CD14-positive monocyte (primary cell): Measurements from ENCODE around the gene AFF2. TPM values are rescaled to one million over a fixed set of nuclear protein-coding genes. Genes with fewer than 3 reads are reported as not detected.

Source experiments
- DNase-seq, 3 donors: peaks; one replicate each; pipeline ENCODE4 v3.0.0-alpha.2; 2011 to 2022
- H2AFZ ChIP-seq: 2 replicates; pipeline ENCODE4 v1.6.0; 2012; ENCODE audit warnings: mild to moderate bottlenecking, low read depth, low read length, inconsistent platforms; ENCODE audit not compliant: insufficient read depth, poor library complexity, severe bottlenecking
- H3K27ac ChIP-seq, 2 donors: 1 replicate in 1 of 2; 2 replicates in 1 of 2; pipeline ENCODE4 v1.5.1; 2012 to 2013; ENCODE audit warnings: low read length in 2 of 2, control low read depth in 1 of 2, inconsistent platforms in 1 of 2, low read depth in 1 of 2, mild to moderate bottlenecking in 1 of 2
- H3K27me3 ChIP-seq, 2 donors: one replicate each; pipeline versions ENCODE4 v1.6.0 to v1.6.1; 2011 to 2013; ENCODE audit warnings: low read length in 2 of 2; ENCODE audit not compliant: control insufficient read depth in 2 of 2, insufficient read depth in 2 of 2
- H3K36me3 ChIP-seq, 2 donors: replicated peaks in 1 of 2; 1 replicate in 1 of 2; 2 replicates in 1 of 2; pipeline versions ENCODE4 v1.5.1 to v1.6.1; 2012 to 2013; ENCODE audit warnings: low read length in 2 of 2, control low read depth in 1 of 2, inconsistent platforms in 1 of 2, mild to moderate bottlenecking in 1 of 2; ENCODE audit not compliant: insufficient read depth in 2 of 2, control insufficient read depth in 1 of 2
- H3K4me1 ChIP-seq, 2 donors: 1 replicate in 1 of 2; 2 replicates in 1 of 2; pipeline versions ENCODE4 v1.5.1 to v1.6.1; 2012 to 2013; ENCODE audit warnings: low read length in 2 of 2, control low read depth in 1 of 2, inconsistent platforms in 1 of 2, mild to moderate bottlenecking in 1 of 2, moderate library complexity in 1 of 2; ENCODE audit not compliant: insufficient read depth in 2 of 2, control insufficient read depth in 1 of 2
- H3K4me2 ChIP-seq: replicated peaks from 2 replicates; pipeline ENCODE3; 2012; ENCODE audit warnings: low read length, moderate library complexity, mild to moderate bottlenecking; ENCODE audit not compliant: poor library complexity, severe bottlenecking; ENCODE audit errors: extremely low read depth
- H3K4me3 ChIP-seq, 3 experiments: fragments of 200-600 bp in 1 of 3; sonication (generic) in 1 of 3; replicated peaks in 1 of 3; 1 replicate in 2 of 3; 2 replicates in 1 of 3; pipeline ENCODE4 v1.5.1; 2011 to 2013; ENCODE audit warnings: low read length in 3 of 3, mild to moderate bottlenecking in 3 of 3, control low read depth in 2 of 3, low read depth in 2 of 3, inconsistent platforms in 1 of 3, moderate library complexity in 1 of 3
- H3K79me2 ChIP-seq: 2 replicates; pipeline ENCODE4 v1.6.0; 2012; ENCODE audit warnings: mild to moderate bottlenecking, control low read depth, inconsistent platforms, low read length, moderate library complexity; ENCODE audit not compliant: insufficient read depth
- H3K9ac ChIP-seq: 2 replicates; pipeline ENCODE4 v1.6.0; 2017; ENCODE audit warnings: low read length, mild to moderate bottlenecking; ENCODE audit not compliant: insufficient read depth, poor library complexity, severe bottlenecking
- H3K9me3 ChIP-seq, 2 donors: replicated peaks in 1 of 2; 1 replicate in 1 of 2; 2 replicates in 1 of 2; pipeline versions ENCODE4 v1.5.1 to v1.6.1; 2012 to 2013; ENCODE audit warnings: low read length in 2 of 2, control low read depth in 1 of 2; ENCODE audit not compliant: control insufficient read depth in 1 of 2, insufficient read depth in 1 of 2
- H4K20me1 ChIP-seq: 2 replicates; pipeline ENCODE4 v1.6.0; 2012; ENCODE audit warnings: mild to moderate bottlenecking, low read length, control low read depth, moderate library complexity; ENCODE audit not compliant: insufficient read depth
- H3K27ac Mint-ChIP-seq, 7 donors: one replicate each; pipeline ENCODE4 v1.8.0; 2020; ENCODE audit warnings: mild to moderate bottlenecking in 7 of 7, mixed read lengths in 7 of 7, moderate library complexity in 6 of 7, inconsistent platforms in 2 of 7
- H3K27me3 Mint-ChIP-seq, 3 donors: one replicate each; pipeline ENCODE4 v1.8.0; 2021 to 2022; ENCODE audit warnings: low read depth in 3 of 3, mild to moderate bottlenecking in 3 of 3, mixed read lengths in 3 of 3, moderate library complexity in 3 of 3, inconsistent platforms in 1 of 3
- H3K36me3 Mint-ChIP-seq, 2 donors: one replicate each; pipeline ENCODE4 v1.8.0; 2020; ENCODE audit warnings: mixed read lengths in 2 of 2, inconsistent platforms in 1 of 2, mild to moderate bottlenecking in 1 of 2
- H3K4me1 Mint-ChIP-seq: one replicate; pipeline ENCODE4 v1.8.0; 2020; ENCODE audit warnings: mild to moderate bottlenecking, mixed read lengths
- H3K4me3 Mint-ChIP-seq, 2 donors: one replicate each; pipeline ENCODE4 v1.8.0; 2020; ENCODE audit warnings: mild to moderate bottlenecking in 2 of 2, mixed read lengths in 2 of 2, moderate library complexity in 1 of 2
- H3K9me3 Mint-ChIP-seq, 7 donors: one replicate each; pipeline ENCODE4 v1.8.0; 2020 to 2022; ENCODE audit warnings: mixed read lengths in 7 of 7, mild to moderate bottlenecking in 6 of 7, moderate library complexity in 6 of 7, inconsistent platforms in 2 of 7
- WGBS: methylation state at CpG from one replicate; pipeline ENCODE4 v1.1.5; 2013; ENCODE audit warnings: missing lambda C conversion rate; ENCODE audit not compliant: insufficient coverage; 5-methylcytosine and 5-hydroxymethylcytosine counted together
- intact Hi-C, 2 donors: fragments of 100-400 bp; cut with micrococcal nuclease; formaldehyde crosslinking; loops; one replicate each; pipeline versions ENCODE4 v1.15.0 to v1.15.1; 2023
- polyA plus RNA-seq, 3 donors: library from polyadenylated mRNA; depleted of rRNA in 1 of 3; unstranded in 2 of 3; stranded (reverse) in 1 of 3; fragments of 300-500 nt in 2 of 3; fragments of >200 nt in 1 of 3; fragmentation: Illumina TruSeq in 2 of 3; gene quantifications; 1 replicate in 2 of 3; 2 replicates in 1 of 3; pipeline ENCODE4 v1.2.3, GENCODE V29; 2012 to 2021
- TF ChIP-seq, protein P1 (sequence below): fragments of 200-600 bp; IDR thresholded peaks from one replicate; pipeline ENCODE4 v1.8.0; 2022; ENCODE audit warnings: antibody characterized with exemption, mild to moderate bottlenecking

AFF2 gene
- polyA plus RNA-seq, 3 donors: 0.07 to 1.1 (median 0.70) TPM

DNA sequence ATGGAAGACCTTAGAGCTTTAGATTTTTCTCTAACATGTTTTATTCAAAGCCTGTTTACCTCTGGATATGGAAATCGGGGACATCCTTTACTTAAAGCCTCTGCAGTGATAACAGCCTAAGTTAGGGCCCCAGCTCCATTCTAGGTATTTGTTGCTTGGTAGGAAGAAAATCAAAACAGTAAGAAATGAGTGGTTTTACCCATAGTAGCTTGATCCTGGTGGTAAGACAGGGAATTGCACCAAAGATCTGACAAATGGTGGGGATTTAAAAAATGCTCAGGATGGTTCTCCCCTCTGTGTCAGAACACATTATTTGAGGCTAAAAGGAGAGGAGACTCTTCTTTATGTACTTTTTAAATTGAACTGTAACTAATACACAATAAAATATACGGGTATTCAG lies 52.4 kb downstream of the AFF2 start:
- no peaks in the 10 kb centered on the region for H3K27me3 Mint-ChIP-seq
- H3K9me3 ChIP-seq: no peaks in the 10 kb centered on the region
- H3K79me2 ChIP-seq: no peaks in the 10 kb centered on the region
- H3K27ac ChIP-seq: no peak overlapping the region
- no peaks in the 10 kb centered on the region for H3K27me3 ChIP-seq
- no peaks in the 10 kb centered on the region for H4K20me1 ChIP-seq
- intact Hi-C loops: no loop called here
- H2AFZ ChIP-seq: no peak overlapping the region
- no peaks in the 10 kb centered on the region for H3K9me3 Mint-ChIP-seq
- no peaks in the 10 kb centered on the region for H3K36me3 ChIP-seq
- DNase-seq: no peak
- no CpG with 5 or more reads among the region's 2 CpGs for whole genome bisulfite sequencing
- no peaks in the 10 kb centered on the region for H3K4me1 ChIP-seq
- H3K4me3 Mint-ChIP-seq: no peak overlapping the region
- TF ChIP-seq, protein P1, sequence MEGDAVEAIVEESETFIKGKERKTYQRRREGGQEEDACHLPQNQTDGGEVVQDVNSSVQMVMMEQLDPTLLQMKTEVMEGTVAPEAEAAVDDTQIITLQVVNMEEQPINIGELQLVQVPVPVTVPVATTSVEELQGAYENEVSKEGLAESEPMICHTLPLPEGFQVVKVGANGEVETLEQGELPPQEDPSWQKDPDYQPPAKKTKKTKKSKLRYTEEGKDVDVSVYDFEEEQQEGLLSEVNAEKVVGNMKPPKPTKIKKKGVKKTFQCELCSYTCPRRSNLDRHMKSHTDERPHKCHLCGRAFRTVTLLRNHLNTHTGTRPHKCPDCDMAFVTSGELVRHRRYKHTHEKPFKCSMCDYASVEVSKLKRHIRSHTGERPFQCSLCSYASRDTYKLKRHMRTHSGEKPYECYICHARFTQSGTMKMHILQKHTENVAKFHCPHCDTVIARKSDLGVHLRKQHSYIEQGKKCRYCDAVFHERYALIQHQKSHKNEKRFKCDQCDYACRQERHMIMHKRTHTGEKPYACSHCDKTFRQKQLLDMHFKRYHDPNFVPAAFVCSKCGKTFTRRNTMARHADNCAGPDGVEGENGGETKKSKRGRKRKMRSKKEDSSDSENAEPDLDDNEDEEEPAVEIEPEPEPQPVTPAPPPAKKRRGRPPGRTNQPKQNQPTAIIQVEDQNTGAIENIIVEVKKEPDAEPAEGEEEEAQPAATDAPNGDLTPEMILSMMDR: peak; percentile 31
- no peak overlapping the region for H3K4me2 ChIP-seq
- no peak overlapping the region for H3K4me3 ChIP-seq
- H3K27ac Mint-ChIP-seq: no peak overlapping the region
- no peak overlapping the region for H3K9ac ChIP-seq
- no peaks in the 10 kb centered on the region for H3K36me3 Mint-ChIP-seq
- peaks cover 2% of the 10 kb centered on the region for H3K4me1 Mint-ChIP-seq

DNA sequence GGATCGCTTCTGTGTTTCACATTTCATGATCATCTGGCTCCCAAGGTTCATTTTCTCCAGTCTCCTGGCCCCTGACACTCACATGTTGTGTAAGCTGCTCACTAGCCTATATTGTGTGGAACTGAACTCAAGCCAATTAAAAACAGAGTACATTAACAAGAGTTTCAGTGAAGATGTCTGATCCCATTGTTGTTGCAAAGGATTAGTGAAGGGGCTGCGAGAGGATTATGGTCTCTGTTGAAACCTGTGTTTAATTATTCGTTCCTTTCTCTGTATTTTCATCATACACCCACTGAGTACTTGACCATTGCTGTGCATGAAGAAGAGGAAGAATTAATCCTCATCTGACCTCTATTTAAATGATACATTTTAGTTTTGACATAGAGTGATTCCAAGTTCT lies 54.7 kb downstream of the AFF2 start:
- Mint-ChIP-seq H3K9me3 (peaks cover 0 to 5% (median 0%) of the 10 kb centered on the region in 7 donors), H3K36me3 (no peaks in the 10 kb centered on the region), H3K27me3 (no peaks in the 10 kb centered on the region), H3K27ac (no peak overlapping the region), H3K4me3 (no peak overlapping the region), H3K4me1 (peaks cover 2% of the 10 kb centered on the region)
- Histone ChIP-seq H2AFZ (no peak overlapping the region), H3K4me3 (no peak overlapping the region), H3K79me2 (no peaks in the 10 kb centered on the region), H3K36me3 (no peaks in the 10 kb centered on the region), H3K9ac (no peak overlapping the region), H3K27me3 (no peaks in the 10 kb centered on the region), H4K20me1 (no peaks in the 10 kb centered on the region), H3K27ac (no peak overlapping the region), H3K4me2 (no peak overlapping the region), H3K9me3 (no peaks in the 10 kb centered on the region), H3K4me1 (no peaks in the 10 kb centered on the region)
- DNase-seq: no peak
- no CpG with 5 or more reads among the region's 3 CpGs for WGBS
- TF ChIP-seq, protein P1: no peak
- intact Hi-C loops: no loop called here
